Mammary epithelial cell (primary cell): ENCODE data around the gene TRAIP.

ENCODE experiments used
- EZH2 ChIP-seq: IDR thresholded peaks from 2 replicates; pipeline ENCODE4 v1.6.1; 2012; ENCODE audit warnings: low read length, inconsistent platforms, borderline replicate concordance
- TF ChIP-seq, protein P1 (sequence below), 2 donors: IDR thresholded peaks in 1 of 2; conservative IDR thresholded peaks in 1 of 2; 2 replicates each; pipeline ENCODE4 v1.5.1; 2011 to 2012; ENCODE audit warnings: inconsistent platforms in 2 of 2, low read length in 2 of 2, mild to moderate bottlenecking in 2 of 2, control low read depth in 1 of 2, low read depth in 1 of 2; ENCODE audit not compliant: insufficient read depth in 1 of 2; ENCODE audit errors: extremely low read depth in 1 of 2

DNA sequence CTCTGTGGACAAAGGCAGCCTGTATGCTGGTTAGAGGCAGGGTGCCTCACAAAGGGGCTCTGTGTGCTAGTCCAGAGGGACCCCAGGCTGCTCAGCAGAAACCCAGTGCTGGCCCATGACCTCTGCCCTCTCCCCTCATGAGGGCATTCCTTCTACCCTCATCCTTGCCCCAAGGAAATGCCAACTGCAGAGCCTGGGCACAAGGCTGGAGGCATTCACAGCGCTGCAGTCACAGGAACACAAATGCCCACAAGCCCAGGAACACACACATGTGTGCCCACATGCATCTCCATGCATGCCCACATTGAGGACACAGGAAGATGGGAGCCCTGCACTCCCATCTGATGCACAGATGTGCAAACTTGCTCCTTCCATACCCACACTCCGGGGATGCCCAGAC, 49.5 kb downstream of the TRAIP start:
- TF ChIP-seq, protein P1, sequence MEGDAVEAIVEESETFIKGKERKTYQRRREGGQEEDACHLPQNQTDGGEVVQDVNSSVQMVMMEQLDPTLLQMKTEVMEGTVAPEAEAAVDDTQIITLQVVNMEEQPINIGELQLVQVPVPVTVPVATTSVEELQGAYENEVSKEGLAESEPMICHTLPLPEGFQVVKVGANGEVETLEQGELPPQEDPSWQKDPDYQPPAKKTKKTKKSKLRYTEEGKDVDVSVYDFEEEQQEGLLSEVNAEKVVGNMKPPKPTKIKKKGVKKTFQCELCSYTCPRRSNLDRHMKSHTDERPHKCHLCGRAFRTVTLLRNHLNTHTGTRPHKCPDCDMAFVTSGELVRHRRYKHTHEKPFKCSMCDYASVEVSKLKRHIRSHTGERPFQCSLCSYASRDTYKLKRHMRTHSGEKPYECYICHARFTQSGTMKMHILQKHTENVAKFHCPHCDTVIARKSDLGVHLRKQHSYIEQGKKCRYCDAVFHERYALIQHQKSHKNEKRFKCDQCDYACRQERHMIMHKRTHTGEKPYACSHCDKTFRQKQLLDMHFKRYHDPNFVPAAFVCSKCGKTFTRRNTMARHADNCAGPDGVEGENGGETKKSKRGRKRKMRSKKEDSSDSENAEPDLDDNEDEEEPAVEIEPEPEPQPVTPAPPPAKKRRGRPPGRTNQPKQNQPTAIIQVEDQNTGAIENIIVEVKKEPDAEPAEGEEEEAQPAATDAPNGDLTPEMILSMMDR (conservative IDR thresholded peaks at IDR 0.05 in 1 of 2, IDR thresholded peaks at IDR 0.05 in 1 of 2; ENCODE audit: extremely low read depth in 1 of 2, insufficient read depth in 1 of 2, low read depth in 1 of 2, low read length in 2 of 2), result no peak
- no peak for TF ChIP-seq EZH2
